Measurements from ENCODE around the gene MAML2. TPM values are rescaled to one million over a fixed set of nuclear protein-coding genes. Genes with fewer than 3 reads are reported as not detected.

MAML2 gene
- total RNA-seq, 1 experiment from 2014 or later = 28.3 TPM

DNA sequence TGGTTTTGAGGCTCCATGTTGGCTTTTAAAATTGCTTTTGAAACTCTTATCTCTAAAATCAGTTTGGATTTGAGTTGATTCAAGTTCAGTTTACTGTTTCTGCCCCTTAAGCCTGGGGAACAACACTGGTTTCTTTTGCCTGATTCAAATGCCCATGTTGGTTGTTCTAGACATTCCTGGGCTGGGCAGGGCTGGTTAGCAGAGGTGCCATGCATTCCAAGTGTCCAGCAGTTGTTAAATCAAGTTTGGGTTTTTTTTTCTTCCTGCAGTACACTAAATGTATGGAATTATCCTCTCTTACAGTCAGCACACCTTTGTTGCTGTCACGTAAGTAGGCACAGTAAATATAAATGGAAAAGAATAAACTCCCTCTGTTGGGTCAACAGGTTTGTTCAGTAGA lies 351.9 kb downstream of the MAML2 start:
- ChIA-PET CTCF (no interaction called here), POLR2A (ENCODE audit: unreplicated experiment) (no interaction called here)
- Histone ChIP-seq H4K20me1 (ENCODE audit: insufficient read depth) (no peaks in the 10 kb centered on the region), H3K27ac (peak overlapping the region; percentile 75), H3F3A (ENCODE audit: insufficient read depth, low read depth) (peaks cover 24% of the 10 kb centered on the region), H3K79me2 (ENCODE audit: low read depth) (peaks cover 5% of the 10 kb centered on the region; the same call in 1 of the 2 replicates), H3K9me2 (ENCODE audit: insufficient read depth) (no peaks in the 10 kb centered on the region), H3K27me3 (ENCODE audit: insufficient read depth, low read depth) (no peaks in the 10 kb centered on the region), H3K4me1 (replicated peaks; ENCODE audit: insufficient read depth) (peaks cover 30% of the 10 kb centered on the region), H3K9me3 (ENCODE audit: insufficient read depth, low read depth) (no peaks in the 10 kb centered on the region; the same call in 1 of the 2 replicates), H3K36me3 (ENCODE audit: low read depth) (peaks cover 33% of the 10 kb centered on the region), H3K4me2 (peak overlapping the region; percentile 36), H2AFZ (no peak overlapping the region), H3K4me3 (peak overlapping the region; percentile 6; the same call in 1 of the 2 replicates)
- TSS peak; percentile 17 for BruUV-seq (replicated peaks)
- DNase-seq = peak; percentile 71 to 86
- intact Hi-C loops (cut with micrococcal nuclease; ENCODE audit: unreplicated experiment) = loop anchor here (1.0 to 5.0 kb wide), 7 partner anchors 22 to 351 kb away; partner anchors contain the start of genes MAML2 and MTMR2
- no peak for TF ChIP-seq EZH2 (IDR thresholded peaks at IDR 0.05; ENCODE audit: low read depth)
- TF ChIP-seq, protein P1, sequence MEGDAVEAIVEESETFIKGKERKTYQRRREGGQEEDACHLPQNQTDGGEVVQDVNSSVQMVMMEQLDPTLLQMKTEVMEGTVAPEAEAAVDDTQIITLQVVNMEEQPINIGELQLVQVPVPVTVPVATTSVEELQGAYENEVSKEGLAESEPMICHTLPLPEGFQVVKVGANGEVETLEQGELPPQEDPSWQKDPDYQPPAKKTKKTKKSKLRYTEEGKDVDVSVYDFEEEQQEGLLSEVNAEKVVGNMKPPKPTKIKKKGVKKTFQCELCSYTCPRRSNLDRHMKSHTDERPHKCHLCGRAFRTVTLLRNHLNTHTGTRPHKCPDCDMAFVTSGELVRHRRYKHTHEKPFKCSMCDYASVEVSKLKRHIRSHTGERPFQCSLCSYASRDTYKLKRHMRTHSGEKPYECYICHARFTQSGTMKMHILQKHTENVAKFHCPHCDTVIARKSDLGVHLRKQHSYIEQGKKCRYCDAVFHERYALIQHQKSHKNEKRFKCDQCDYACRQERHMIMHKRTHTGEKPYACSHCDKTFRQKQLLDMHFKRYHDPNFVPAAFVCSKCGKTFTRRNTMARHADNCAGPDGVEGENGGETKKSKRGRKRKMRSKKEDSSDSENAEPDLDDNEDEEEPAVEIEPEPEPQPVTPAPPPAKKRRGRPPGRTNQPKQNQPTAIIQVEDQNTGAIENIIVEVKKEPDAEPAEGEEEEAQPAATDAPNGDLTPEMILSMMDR (conservative IDR thresholded peaks at IDR 0.05) = no peak

DNA sequence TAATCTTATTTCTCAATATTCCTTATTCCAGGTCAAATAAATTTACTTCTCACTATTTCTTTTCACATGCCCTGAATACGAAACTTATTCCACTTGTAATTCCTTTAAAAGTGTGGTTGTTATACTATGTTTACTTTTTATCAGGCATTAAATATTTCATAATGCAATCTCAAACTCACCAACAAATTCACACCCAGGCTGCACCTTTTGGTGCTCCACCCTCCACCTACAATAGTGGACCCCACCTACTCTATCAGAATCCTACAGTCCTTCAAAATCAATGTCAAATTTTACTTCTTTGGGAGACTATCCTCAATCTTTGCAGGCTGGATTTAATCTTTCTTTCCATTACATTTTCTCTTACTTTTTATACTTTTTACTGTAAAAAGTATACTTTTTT lies 353.2 kb downstream of the MAML2 start:
- Histone ChIP-seq H3K79me2 (ENCODE audit: low read depth) (peaks cover 5% of the 10 kb centered on the region; the same call in 1 of the 2 replicates), H4K20me1 (ENCODE audit: insufficient read depth) (no peaks in the 10 kb centered on the region), H3F3A (ENCODE audit: insufficient read depth, low read depth) (peaks cover 24% of the 10 kb centered on the region), H2AFZ (no peak overlapping the region), H3K27ac (no peak overlapping the region), H3K9me3 (ENCODE audit: insufficient read depth, low read depth) (no peaks in the 10 kb centered on the region; the same call in 1 of the 2 replicates), H3K4me3 (no peak overlapping the region), H3K27me3 (ENCODE audit: insufficient read depth, low read depth) (no peaks in the 10 kb centered on the region), H3K36me3 (ENCODE audit: low read depth) (peaks cover 46% of the 10 kb centered on the region), H3K9me2 (ENCODE audit: insufficient read depth) (no peaks in the 10 kb centered on the region), H3K4me2 (no peak overlapping the region), H3K4me1 (replicated peaks; ENCODE audit: insufficient read depth) (peaks cover 44% of the 10 kb centered on the region)
- TF ChIP-seq, protein P1 (conservative IDR thresholded peaks at IDR 0.05) = no peak
- no peak for TF ChIP-seq EZH2 (IDR thresholded peaks at IDR 0.05; ENCODE audit: low read depth)
- ChIA-PET POLR2A (ENCODE audit: unreplicated experiment) (no interaction called here), CTCF (no interaction called here)
- intact Hi-C loops (cut with micrococcal nuclease; ENCODE audit: unreplicated experiment) = loop anchor here (2.0 to 5.0 kb wide), 3 partner anchors 23 to 353 kb away; partner anchors contain the start of gene MAML2
- no peak for DNase-seq
- no TSS peak for BruUV-seq (replicated peaks)

DNA sequence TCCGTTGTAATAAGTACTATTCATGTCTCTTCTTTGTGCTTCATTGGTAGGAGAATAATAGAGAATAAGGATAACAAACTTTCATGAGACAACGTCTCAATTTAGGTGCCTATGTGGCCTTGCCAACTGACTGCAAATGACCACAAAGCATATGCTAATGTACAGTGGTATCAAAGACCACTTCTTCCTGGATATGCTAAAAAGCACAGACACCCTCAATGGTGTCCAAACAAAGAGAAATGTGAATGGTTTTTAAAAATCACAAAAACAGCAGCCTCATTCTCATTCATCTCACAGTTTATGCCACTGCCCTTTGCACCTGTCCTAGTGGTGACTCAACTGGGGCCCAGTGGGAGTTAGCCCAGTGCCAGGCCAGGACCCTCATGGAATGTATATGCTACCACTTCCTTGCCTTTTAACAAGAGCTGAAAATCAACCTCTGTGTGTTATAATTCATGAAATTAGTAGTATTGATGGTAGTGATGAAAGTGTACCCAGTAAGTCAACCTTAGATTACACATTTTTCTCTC lies 353.9 kb downstream of the MAML2 start:
- Histone ChIP-seq H2AFZ (no peak overlapping the region), H3F3A (ENCODE audit: insufficient read depth, low read depth) (peaks cover 24% of the 10 kb centered on the region), H3K9me3 (ENCODE audit: insufficient read depth, low read depth) (no peaks in the 10 kb centered on the region; the same call in 1 of the 2 replicates), H3K4me1 (replicated peaks; ENCODE audit: insufficient read depth) (peaks cover 45% of the 10 kb centered on the region), H3K27ac (no peak overlapping the region), H3K4me2 (no peak overlapping the region), H3K4me3 (no peak overlapping the region), H3K27me3 (ENCODE audit: insufficient read depth, low read depth) (no peaks in the 10 kb centered on the region), H4K20me1 (ENCODE audit: insufficient read depth) (no peaks in the 10 kb centered on the region), H3K36me3 (ENCODE audit: low read depth) (peaks cover 52% of the 10 kb centered on the region), H3K9me2 (ENCODE audit: insufficient read depth) (no peaks in the 10 kb centered on the region), H3K79me2 (ENCODE audit: low read depth) (peaks cover 5% of the 10 kb centered on the region; the same call in 1 of the 2 replicates)
- CTCF ChIA-PET = no interaction called here
- TF ChIP-seq EZH2 (IDR thresholded peaks at IDR 0.05; ENCODE audit: low read depth) = no peak
- TF ChIP-seq, protein P1 (conservative IDR thresholded peaks at IDR 0.05) = no peak
- POLR2A ChIA-PET (ENCODE audit: unreplicated experiment) = interaction anchor here (0.6 kb wide), 1 partner anchor 382 kb away, joined by 3 read pairs; no protein-coding TSS in a partner anchor
- no TSS peak for BruUV-seq (replicated peaks)
- no peak for DNase-seq
- intact Hi-C loops (cut with micrococcal nuclease; ENCODE audit: unreplicated experiment) = no loop called here

Data from PC-9 (cell line).